Stimulated activated CD8-positive, alpha-beta memory T cell treated with anti-CD3 and anti-CD28 coated beads, Interleukin-12 subunit alpha, Interleukin-12 subunit beta, amount 100 ng/mL, for 1 hour (primary cell): ENCODE measurements around the gene ARMCX5.

Source experiments
- DNase-seq: peaks from one replicate; pipeline ENCODE4 v3.0.0-alpha.2; 2020; ENCODE audit warnings: low read depth

ARMCX5 gene

DNA sequence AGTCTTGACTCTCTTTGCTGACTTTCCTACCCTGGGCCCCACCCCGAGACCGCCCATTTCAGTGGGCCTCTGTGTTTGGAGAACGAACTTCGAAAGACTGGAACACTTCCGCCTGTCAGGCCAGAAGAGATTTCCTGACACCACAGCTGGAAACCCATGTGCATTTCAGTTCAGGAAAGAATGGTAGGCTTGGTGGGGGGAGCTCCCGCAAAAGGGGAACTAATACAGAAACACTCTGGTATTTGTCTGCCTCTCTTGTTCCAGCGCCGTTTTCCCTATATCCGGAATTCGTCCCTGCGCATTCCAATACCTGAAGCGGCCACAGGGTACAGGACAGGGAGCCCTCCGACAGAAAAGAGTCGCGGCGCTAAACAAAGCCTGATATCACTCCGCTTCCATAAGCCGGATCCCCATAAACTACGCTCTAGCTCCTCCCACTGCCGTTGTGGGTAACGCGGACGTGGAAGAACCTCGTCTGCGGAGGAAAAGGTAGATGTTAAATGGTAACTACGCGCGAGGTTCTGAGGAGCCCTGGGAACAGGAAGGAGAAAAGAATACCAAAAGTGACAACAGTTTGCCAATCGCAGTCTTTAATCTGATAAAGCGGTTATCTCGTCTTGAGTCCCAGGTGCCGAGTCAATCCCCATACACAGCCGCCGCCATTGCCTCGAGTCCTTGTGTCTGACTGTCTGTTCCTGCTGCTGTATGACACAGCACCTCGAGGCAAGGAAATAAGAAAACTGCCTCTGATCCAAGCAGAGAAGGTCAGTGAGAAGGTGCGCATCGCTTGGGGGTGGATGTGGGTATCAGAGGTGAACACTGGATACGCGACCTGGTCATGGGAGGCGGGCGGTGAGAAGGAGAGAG lies at the start of gene ARMCX5:
Gene ARMCX5 (plus strand): TSS at position 432 of the 867 bp plus-strand sequence. CDS start 2,627 bp downstream, outside the sequence.
- peak; percentile 43 for DNase-seq

DNA sequence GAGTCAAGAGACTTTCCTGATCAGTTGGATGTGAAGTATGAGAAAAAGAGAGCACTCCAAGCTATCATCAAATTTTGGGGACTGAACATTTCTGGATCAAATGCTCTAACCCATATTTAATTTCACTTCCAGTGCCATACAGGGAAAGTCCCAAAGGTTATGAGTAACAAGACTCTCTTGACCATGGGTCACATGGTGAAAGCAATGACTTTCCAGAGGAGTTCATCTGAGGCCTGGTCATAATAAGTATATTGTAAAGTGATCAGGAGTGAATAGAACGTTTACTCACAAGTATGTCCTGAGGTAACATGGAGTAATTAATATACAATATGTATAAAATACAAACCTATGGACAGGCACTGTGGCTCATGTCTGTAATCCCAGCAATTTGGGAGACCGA lies 40.7 kb upstream of the ARMCX5 start:
- DNase-seq = no peak

DNA sequence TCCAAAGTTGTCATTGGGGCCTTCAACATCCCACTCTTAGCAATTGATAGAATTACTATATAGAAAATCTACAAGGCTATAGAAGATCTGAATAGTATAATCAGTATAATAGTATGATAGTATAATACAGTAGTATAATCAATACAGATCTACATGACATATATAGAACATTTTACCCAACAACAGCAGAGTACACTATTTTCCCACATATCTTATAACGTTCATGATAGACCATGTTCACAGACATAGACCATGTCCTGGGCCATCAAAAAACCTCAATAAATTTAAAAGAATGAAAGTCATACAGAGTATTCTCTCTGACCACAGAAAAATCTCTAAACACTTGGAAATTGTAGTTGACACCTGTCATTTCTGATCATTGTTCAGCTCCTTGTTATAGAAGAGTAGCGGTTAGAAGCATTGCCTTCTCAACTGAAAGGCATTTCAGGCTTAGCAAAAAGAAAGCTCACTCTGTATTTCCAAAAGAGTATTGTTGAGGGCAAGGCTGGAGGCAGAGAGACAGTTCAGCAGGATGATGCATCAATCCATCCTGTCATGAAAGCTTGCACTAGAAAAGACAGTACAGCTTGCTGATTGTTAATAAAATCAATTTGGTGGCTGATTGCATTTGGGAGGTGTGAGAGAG lies 38.8 kb upstream of the ARMCX5 start:
- DNase-seq = no peak

DNA sequence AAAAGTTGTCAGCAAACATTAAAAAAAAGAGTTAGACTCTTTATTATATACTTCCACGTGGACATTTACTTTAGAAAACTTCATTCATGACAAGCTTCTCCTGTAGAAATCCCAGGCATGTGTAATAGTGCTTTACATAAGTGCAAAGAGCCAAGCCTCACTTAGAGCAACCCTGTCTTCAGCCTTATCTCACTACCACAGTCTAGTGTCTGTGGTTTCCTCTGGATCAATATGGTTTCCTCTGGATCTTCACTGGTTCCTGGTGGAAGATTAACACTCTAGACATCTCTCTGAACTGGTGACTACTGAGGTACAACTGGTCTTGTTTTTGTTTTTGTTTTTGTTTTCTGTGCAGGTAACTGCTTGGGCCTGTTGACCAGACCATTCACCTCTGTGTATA lies 18.4 kb upstream of the ARMCX5 start:
- no peak for DNase-seq

DNA sequence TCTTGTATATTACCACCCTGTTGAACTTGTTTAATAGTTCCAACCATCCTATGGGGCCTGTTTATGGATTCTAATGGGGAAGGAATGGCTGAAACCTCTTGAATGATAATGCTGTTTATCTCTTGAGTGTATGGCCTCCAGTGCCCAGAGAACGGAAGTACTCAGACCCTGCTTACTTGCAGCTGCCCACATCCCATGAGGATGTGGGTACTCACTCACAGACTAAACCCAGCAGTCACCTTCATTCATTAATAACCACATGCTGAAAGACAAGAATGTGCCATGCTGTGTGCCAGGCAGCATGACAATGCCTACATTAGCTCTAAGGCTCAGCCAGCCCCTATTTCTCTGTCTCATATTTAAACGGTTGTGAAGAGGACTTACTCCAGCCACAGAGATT lies 5.9 kb upstream of the ARMCX5 start:
- no peak for DNase-seq

DNA sequence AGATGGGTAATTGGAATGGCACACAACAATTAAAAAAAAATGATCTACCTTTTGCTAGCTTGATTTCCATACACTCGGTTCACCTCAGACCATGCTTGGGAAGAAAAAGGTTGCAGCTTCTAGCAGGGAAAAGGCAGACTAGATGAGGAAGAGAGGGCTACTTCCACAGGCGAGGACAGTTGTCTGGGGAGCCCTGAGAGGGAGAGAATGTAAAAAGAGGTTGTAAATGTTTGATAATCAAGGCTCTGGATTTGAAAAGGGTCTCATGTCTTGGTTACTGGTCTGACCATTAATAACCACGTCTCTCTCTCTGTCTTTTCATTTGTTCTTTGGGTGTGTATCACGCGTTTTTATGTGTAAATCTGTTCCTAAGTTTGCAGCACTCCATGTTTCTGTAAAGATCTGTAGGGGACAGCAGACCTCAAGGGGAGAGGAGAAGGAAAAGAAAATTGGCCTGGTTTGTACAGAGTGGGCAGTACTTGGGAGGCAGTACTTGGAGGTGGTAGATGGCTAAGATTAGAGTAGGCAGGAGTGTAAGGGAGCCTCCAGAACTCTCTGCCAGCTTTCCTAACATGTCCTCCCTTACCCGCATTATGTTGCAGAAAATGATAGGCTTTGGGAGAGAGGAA lies 750 bp downstream of the ARMCX5 start:
- DNase-seq = no peak

DNA sequence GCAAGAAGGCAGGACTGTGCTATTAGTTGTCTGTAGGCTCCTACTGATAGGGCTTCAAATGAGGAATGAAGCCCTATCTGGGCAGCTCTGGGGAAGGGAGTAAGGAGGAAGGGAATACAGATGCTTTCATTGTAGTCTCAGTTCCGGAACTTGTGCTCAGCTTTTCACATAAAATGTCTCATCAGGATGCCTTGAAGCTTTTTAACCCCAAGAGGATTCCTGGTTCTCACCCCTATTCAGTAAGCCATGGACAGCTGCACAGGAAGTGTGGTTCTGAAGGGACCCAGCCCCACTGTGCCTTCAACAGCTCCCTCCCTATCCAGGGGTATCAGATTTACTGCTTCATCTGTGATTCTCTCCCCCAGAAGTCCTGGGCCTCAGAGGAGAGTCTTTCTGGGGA lies 5.0 kb downstream of the ARMCX5 start:
- no peak for DNase-seq

- no peak for DNase-seq
Measured at GRCh38 chrX:102606115-102606514, 6.8 kb downstream of the ARMCX5 start.

DNA sequence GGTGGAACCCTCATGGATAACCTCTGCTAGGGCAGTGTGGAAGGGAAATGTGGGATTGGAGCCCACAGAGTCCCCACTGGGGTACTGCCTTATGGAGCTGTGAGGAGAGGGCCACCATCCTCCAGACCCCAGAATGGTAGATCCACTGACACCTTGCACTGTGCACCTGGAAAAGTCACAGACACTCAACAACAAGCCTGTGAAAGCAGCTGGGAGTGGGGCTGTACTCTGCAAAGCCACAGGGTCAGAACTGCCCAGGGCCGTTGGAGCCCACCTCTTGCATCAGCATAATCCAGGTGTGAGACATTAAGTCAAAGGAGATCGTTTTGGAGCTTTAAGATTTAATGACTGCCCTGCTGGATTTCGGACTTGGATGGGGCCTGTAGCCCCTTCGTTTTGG lies 11.6 kb downstream of the ARMCX5 start:
- no peak for DNase-seq

GRCh38 chrX:102624105-102624504 lies 24.8 kb downstream of the ARMCX5 start:
- DNase-seq = no peak

GRCh38 chrX:102627640-102628039 lies 28.3 kb downstream of the ARMCX5 start:
- no peak for DNase-seq

DNA sequence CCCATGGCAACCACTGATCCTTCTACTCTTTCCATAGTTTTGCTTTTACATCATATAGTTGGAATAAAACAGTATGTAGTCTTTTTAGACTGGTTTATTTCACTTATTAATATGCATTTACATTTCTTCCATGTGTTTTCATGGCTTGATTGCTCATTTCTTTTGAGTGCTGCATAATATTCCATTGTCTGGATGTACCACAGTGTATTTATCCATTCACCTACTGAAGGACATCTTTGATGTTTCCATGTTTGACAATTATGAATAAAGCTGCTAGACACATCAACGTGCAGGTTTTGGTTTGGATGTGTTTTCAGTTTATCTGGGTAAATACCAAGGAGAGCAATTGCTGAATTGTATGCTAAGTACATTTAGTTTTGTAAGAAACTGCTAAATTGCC lies 38.2 kb downstream of the ARMCX5 start:
- no peak for DNase-seq

GRCh38 chrX:102650903-102651241 lies 51.6 kb downstream of the ARMCX5 start:
- DNase-seq = no peak

GRCh38 chrX:102651242-102652011 lies 52.1 kb downstream of the ARMCX5 start, which contains the start of gene GPRASP1:
Gene GPRASP1 (plus strand): TSS chrX:102651483. CDS start chrX:102653914, 2,431 bp downstream.
- peak; percentile 21 for DNase-seq

DNA sequence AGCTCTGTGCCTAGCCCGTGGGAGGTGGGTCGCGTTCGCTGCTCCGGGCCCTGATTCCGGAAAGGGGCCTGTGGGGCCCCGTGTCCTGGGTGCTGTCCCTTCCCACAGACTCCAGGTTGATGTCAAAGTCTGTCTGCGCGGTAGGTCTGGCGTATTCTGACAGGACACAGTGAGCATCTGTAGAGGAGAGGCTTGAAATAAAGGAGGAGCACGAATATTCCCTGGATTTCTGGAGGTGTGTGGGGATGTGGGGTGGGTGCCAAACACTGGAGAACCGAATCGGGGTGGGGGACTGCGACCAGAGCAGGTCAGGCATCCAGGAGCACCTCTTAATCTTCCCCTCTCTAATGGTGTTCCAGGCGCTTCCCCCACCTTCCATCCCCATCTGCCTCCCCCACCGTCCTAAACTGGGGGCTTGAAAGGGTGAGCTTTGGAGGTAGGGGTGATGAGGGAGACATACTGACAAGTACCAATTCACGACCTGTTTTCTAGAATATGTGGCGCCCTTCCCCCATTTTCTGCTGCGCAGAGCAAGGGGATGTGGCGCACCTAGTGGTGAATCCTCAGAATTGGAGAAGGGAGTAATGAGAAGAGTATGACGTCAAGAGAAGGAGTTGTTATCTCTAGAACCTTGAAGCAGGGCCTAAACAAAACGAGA lies 52.8 kb downstream of the ARMCX5 start:
- peak; percentile 16 for DNase-seq
